Heart right ventricle (tissue), 16 donors: ENCODE measurements around the gene RAB8B. TPM values are rescaled to one million over a fixed set of nuclear protein-coding genes. Genes with fewer than 3 reads are reported as not detected.

Experiments used
- ATAC-seq, 8 donors: fragments of 200-7000 bp; cut with Tn5 transposase; one replicate each; pipeline ENCODE4 v1.9.1; 2020; ENCODE audit warnings: mild to moderate bottlenecking in 8 of 8, moderate library complexity in 8 of 8, moderate number of reproducible peaks in 1 of 8
- DNase-seq, 2 donors: peaks; one replicate each; pipeline ENCODE4 v3.0.0-alpha.2; 2020
- H3K27ac ChIP-seq, 10 donors: fragments of 200-600 bp; sonication (generic) in 2 of 10; one replicate each; pipeline versions ENCODE4 v1.5.0 to v1.8.0; 2020 to 2022; ENCODE audit warnings: mild to moderate bottlenecking in 3 of 10
- H3K27me3 ChIP-seq, 7 donors: fragments of 200-600 bp; one replicate each; pipeline ENCODE4 v1.8.0; 2021 to 2022; ENCODE audit warnings: mild to moderate bottlenecking in 2 of 7
- H3K36me3 ChIP-seq, 9 donors: fragments of 200-600 bp; sonication (generic) in 1 of 9; one replicate each; pipeline versions ENCODE4 v1.5.0 to v1.8.0; 2020 to 2022; ENCODE audit warnings: mild to moderate bottlenecking in 2 of 9
- H3K4me1 ChIP-seq, 9 donors: fragments of 200-600 bp; sonication (generic) in 1 of 9; one replicate each; pipeline versions ENCODE4 v1.5.0 to v1.8.0; 2020 to 2022; ENCODE audit warnings: mild to moderate bottlenecking in 4 of 9
- H3K4me3 ChIP-seq, 10 donors: fragments of 200-600 bp; sonication (generic) in 2 of 10; one replicate each; pipeline versions ENCODE4 v1.5.0 to v1.8.0; 2020 to 2022; ENCODE audit warnings: mild to moderate bottlenecking in 7 of 10, moderate library complexity in 2 of 10
- H3K9me3 ChIP-seq, 11 donors: fragments of 200-600 bp in 10 of 11; sonication (generic) in 2 of 11; one replicate each; pipeline versions ENCODE4 v1.5.0 to v1.8.0; 2013 to 2022; ENCODE audit warnings: mild to moderate bottlenecking in 2 of 11, control low read depth in 1 of 11, moderate library complexity in 1 of 11
- WGBS, 2 donors: extraction: QIAGEN DNeasy Blood & Tissue Kit; methylation state at CpG; one replicate each; pipeline ENCODE4 v1.1.7; 2013; ENCODE audit warnings: inconsistent platforms in 1 of 2; 5-methylcytosine and 5-hydroxymethylcytosine counted together
- intact Hi-C, 10 donors: fragments of 100-400 bp; cut with DNase I; formaldehyde crosslinking; loops; one replicate each; pipeline versions ENCODE4 v1.11.1 to v1.14.2; 2022
- polyA plus RNA-seq, 2 donors: library from polyadenylated mRNA; stranded (reverse); fragments of 200-250 nt; gene quantifications; one replicate each; pipeline ENCODE4 v1.2.3, GENCODE V29; 2013
- total RNA-seq, 10 donors: library from RNA; stranded (reverse); fragmentation: NEBNext Ultra II Directional in 3 of 10; extraction: Animal tissue kit (Norgen Biotek cat#: 25700) in 3 of 10; gene quantifications; one replicate each; pipeline versions ENCODE4 v1.2.1 to v1.2.4, GENCODE V29; 2021 to 2023
- TF ChIP-seq, protein P1 (sequence below), 9 donors: fragments of 200-600 bp; sonication (generic) in 2 of 9; IDR thresholded peaks; one replicate each; pipeline versions ENCODE4 v1.5.0 to v1.8.0; 2021 to 2022; ENCODE audit warnings: antibody characterized with exemption in 9 of 9, mild to moderate bottlenecking in 5 of 9, moderate library complexity in 1 of 9
- donor health status: Arrhythmogenic right ventricular cardiomyopathy.
- donor health status: ischemic (EF 13 %, LVEDD 7.1; RV severe dilation, severe dysfunction).
- donor health status: healthy with polysubstance abuse.
- donor health status: DM: no; HTN: yes; CAD: no.
- donor health status: DM: no; HTN: no; CAD: no.
- donor health status: ischemic (EF 25% LVEDD 6.9; RV normal size, moderate dysfunction).
- donor health status: ischemic (EF 25% LVEDD 5.7; RV mildly dilated, moderate dysfunction).
- donor health status: healthy.
- donor health status: DM: yes; HTN: yes; CAD: no.
- donor health status: Ischemic cardiomyopathy.
- donor health status: ischemic (EF 35%, LVEDD 5.7; RV mildly dilated, moderate dysfunction).
- donor health status: nonischemic (EF 11% LVEDD 7.7; RV severe dilation, severe dysfunction).
- donor health status: DM: yes; HTN: yes; CAD: no.
- donor health status: PGD.
- donor health status: ischemic (EF 29% LVEDD 5.4; RV normal size, mild dysfunction).
- donor health status: nonischemic (EF 23%, LVEDD 6.1; RV moderate dilation, normal function).

Gene RAB8B
- total and polyA plus RNA-seq, 12 donors = 4.4 to 27.7 (median 6.9) TPM

DNA sequence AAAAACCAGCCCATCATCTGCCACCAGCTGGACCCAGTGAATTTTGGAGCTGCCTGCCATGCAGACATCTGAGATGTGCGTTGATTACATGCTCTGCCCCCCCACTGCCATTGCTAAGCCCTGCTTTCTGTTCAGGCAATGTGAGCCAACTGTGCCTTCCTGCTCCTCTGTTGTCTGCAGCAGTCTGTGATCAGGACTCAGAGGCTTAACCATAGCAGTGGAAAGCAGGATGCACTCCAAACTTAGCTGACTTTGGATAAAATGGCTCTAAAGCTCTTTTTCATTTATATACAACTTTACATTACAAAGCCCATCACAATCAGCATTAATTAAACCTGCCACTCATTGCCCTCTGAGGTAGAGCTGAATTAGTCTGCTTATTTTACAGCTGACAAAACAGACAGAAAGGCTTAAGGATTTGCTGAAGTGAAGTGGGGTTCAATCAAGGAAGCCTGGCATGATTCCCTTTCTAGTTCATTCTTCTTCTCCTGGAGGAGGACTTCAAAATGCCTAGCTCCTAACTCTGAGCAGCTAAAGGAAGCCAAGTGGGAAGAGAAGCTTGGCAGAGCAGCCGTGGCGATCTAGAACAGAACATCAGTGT, 16.5 kb upstream of the RAB8B start:
- no peak overlapping the region for H3K27ac ChIP-seq

DNA sequence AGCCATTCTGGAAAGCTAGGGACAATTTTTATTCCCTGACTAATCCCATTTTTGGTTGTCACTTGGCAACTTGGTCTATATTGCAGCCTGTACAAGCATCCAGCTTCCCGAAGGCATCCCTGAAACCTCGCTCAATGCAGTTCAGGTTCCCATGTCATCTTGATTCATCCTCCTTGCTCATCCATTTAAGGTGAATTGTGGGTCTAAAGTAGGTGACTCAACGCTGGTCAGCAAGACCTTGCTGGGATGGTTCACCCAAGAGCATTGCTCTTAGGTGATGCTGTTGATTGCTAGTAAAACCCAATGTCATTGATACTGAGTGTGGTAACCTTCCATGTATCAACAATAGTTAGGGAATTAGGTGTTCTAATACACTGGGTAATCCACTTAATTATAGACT, 13.1 kb upstream of the RAB8B start:
- intact Hi-C loops = loop anchor here in 1 of 10 donors (10.0 kb wide), 1 partner anchor 98 kb away; the partner anchor contains the start of gene APH1B
- H3K27me3 ChIP-seq = no peaks in the 10 kb centered on the region
- H3K4me3 ChIP-seq = no peak overlapping the region
- TF ChIP-seq, protein P1, sequence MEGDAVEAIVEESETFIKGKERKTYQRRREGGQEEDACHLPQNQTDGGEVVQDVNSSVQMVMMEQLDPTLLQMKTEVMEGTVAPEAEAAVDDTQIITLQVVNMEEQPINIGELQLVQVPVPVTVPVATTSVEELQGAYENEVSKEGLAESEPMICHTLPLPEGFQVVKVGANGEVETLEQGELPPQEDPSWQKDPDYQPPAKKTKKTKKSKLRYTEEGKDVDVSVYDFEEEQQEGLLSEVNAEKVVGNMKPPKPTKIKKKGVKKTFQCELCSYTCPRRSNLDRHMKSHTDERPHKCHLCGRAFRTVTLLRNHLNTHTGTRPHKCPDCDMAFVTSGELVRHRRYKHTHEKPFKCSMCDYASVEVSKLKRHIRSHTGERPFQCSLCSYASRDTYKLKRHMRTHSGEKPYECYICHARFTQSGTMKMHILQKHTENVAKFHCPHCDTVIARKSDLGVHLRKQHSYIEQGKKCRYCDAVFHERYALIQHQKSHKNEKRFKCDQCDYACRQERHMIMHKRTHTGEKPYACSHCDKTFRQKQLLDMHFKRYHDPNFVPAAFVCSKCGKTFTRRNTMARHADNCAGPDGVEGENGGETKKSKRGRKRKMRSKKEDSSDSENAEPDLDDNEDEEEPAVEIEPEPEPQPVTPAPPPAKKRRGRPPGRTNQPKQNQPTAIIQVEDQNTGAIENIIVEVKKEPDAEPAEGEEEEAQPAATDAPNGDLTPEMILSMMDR (IDR thresholded peaks at IDR 0.05) = no peak
- peaks cover 0 to 5% (median 0%) of the 10 kb centered on the region in 9 donors for H3K4me1 ChIP-seq
- no peak overlapping the region for H3K27ac ChIP-seq
- no peaks in the 10 kb centered on the region for H3K9me3 ChIP-seq
- DNase-seq = no peak
- ATAC-seq = no peak
- no peaks in the 10 kb centered on the region for H3K36me3 ChIP-seq
- 93 to 99% methylated on average over 3 of the region's 3 CpGs for WGBS, 2 donors

More for the DNA sequence above, 16.5 kb upstream of the RAB8B start:
- Histone ChIP-seq H3K9me3 (no peaks in the 10 kb centered on the region), H3K36me3 (no peaks in the 10 kb centered on the region), H3K4me3 (no peak overlapping the region), H3K4me1 (peaks cover 0 to 5% (median 0%) of the 10 kb centered on the region in 9 donors), H3K27me3 (no peaks in the 10 kb centered on the region)
- no peak for DNase-seq
- intact Hi-C loops = loop anchor here in 1 of 10 donors (10.0 kb wide), 1 partner anchor 102 kb away; the partner anchor contains the start of gene APH1B
- 84 to 89% methylated on average over 3 of the region's 3 CpGs for WGBS, 2 donors
- no peak for ATAC-seq
- TF ChIP-seq, protein P1 (IDR thresholded peaks at IDR 0.05) = no peak

DNA sequence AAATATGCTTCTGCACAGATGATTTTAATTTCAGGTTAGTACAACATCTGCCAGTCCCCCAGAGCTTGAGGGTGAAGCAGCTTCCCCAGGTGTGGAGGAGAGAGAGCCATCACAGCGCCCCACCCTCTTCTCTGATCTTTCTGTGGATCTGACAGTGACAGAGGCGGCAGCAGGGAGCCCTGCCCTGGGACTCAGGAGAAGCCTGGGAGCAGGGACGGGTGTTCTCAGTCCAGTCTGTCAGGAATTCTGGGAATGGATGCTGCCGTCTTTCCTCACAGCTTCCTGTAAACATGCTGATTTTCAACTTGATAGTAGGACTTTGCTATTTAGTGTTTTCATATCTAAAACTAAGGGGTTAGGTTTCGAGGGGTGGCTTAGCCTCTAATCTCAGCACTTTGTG, 11.4 kb upstream of the RAB8B start:
- ATAC-seq (no peak), DNase-seq (no peak)
- H3K27ac ChIP-seq = no peak overlapping the region
- H3K4me3 ChIP-seq = no peak overlapping the region
- 48 to 63% methylated on average over 5 of the region's 5 CpGs for WGBS, 2 donors
- no peaks in the 10 kb centered on the region for H3K36me3 ChIP-seq
- intact Hi-C loops = loop anchor here in 1 of 10 donors (10.0 kb wide), 1 partner anchor 97 kb away; the partner anchor contains the start of gene APH1B
- H3K27me3 ChIP-seq = no peaks in the 10 kb centered on the region
- H3K4me1 ChIP-seq = peaks cover 0 to 5% (median 0%) of the 10 kb centered on the region in 9 donors
- TF ChIP-seq, protein P1 (IDR thresholded peaks at IDR 0.05) = no peak
- H3K9me3 ChIP-seq = no peaks in the 10 kb centered on the region

DNA sequence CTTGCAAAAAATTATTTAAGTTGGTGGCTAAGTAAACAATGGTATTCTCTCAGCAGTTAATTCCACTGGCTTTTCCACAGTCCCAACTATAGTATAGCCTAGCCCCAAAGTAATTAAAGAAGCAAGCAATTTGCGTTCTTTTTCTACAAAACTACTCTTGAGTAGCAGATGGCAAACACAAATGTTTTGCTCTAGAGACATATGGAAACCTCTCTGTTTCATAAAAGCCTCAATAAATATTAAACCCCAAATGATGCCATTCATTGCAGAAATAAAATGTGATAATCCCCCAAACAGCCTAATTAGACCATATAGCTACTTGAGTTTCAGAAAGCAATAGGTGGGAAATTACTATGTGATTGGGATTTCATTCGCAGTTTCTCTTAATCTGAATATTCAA, 8.7 kb upstream of the RAB8B start:
- Histone ChIP-seq H3K4me1 (peaks cover 0 to 5% (median 0%) of the 10 kb centered on the region in 9 donors), H3K4me3 (no peak overlapping the region), H3K27ac (no peak overlapping the region), H3K27me3 (no peaks in the 10 kb centered on the region), H3K9me3 (no peaks in the 10 kb centered on the region), H3K36me3 (no peaks in the 10 kb centered on the region)
- 97 to 98% methylated on average over 2 of the region's 2 CpGs for WGBS, 2 donors
- DNase-seq (no peak), ATAC-seq (no peak)
- TF ChIP-seq, protein P1 (IDR thresholded peaks at IDR 0.05) = no peak
- intact Hi-C loops = loop anchor here in 1 of 10 donors (10.0 kb wide), 1 partner anchor 94 kb away; the partner anchor contains the start of gene APH1B
